ENCODE data around the gene ATIC.

The ATIC gene

GRCh38 chr2:215380699-215381098 lies 68.8 kb downstream of the ATIC start:
- DNase-seq (ENCODE audit: low read depth): no peak
- no peak overlapping the region for H3K4me3 ChIP-seq (ENCODE audit: low read length)
- no peak for TF ChIP-seq CTCF (conservative IDR thresholded peaks at IDR 0.05; ENCODE audit: low read depth, low read length)

- H3K4me3 ChIP-seq (ENCODE audit: low read length): no peak overlapping the region
- no peak for TF ChIP-seq CTCF (conservative IDR thresholded peaks at IDR 0.05; ENCODE audit: low read depth, low read length)
- no peak for DNase-seq (ENCODE audit: low read depth)
These were observed 70.2 kb downstream of the ATIC start for GRCh38 chr2:215382011-215382410.

- no peak for TF ChIP-seq CTCF (conservative IDR thresholded peaks at IDR 0.05; ENCODE audit: low read depth, low read length)
- no peak overlapping the region for H3K4me3 ChIP-seq (ENCODE audit: low read length)
- no peak for DNase-seq (ENCODE audit: low read depth)
These were observed 70.6 kb downstream of the ATIC start for GRCh38 chr2:215382480-215382879.

- no peak overlapping the region for H3K4me3 ChIP-seq (ENCODE audit: low read length)
- no peak for TF ChIP-seq CTCF (conservative IDR thresholded peaks at IDR 0.05; ENCODE audit: low read depth, low read length)
- no peak for DNase-seq (ENCODE audit: low read depth)
These were observed 71.9 kb downstream of the ATIC start for GRCh38 chr2:215383652-215384279.

GRCh38 chr2:215384710-215385109 lies 72.9 kb downstream of the ATIC start:
- no peak overlapping the region for H3K4me3 ChIP-seq (ENCODE audit: low read length)
- no peak for TF ChIP-seq CTCF (conservative IDR thresholded peaks at IDR 0.05; ENCODE audit: low read depth, low read length)

GRCh38 chr2:215386566-215386965 lies 74.7 kb downstream of the ATIC start:
- no peak for DNase-seq (ENCODE audit: low read depth)
- TF ChIP-seq CTCF (conservative IDR thresholded peaks at IDR 0.05; ENCODE audit: low read depth, low read length): no peak
- no peak overlapping the region for H3K4me3 ChIP-seq (ENCODE audit: low read length)

More at GRCh38 chr2:215384710-215385109, 72.9 kb downstream of the ATIC start:
- DNase-seq (ENCODE audit: low read depth): no peak

- no peak overlapping the region for H3K4me3 ChIP-seq (ENCODE audit: low read length)
- no peak for DNase-seq (ENCODE audit: low read depth)
- no peak for TF ChIP-seq CTCF (conservative IDR thresholded peaks at IDR 0.05; ENCODE audit: low read depth, low read length)
These were observed 76.3 kb downstream of the ATIC start for GRCh38 chr2:215388002-215388728.
